ENCODE measurements around the gene RBP5. TPM values are rescaled to one million over a fixed set of nuclear protein-coding genes. Genes with fewer than 3 reads are reported as not detected.

RBP5 gene
- total and polyA plus RNA-seq, 4 donors = 12.9 to 108 (median 63.6) TPM

- H3K9me3 ChIP-seq (ENCODE audit: control insufficient read depth in 4 of 4, low read length in 3 of 4) = no peaks in the 10 kb centered on the region
- 96% methylated on average over 4 of the region's 4 CpGs for WGBS
- DNase-seq (ENCODE audit: low spot score) = no peak
- peaks cover 1 to 10% (median 9%) of the 10 kb centered on the region in 4 donors for H3K36me3 ChIP-seq (ENCODE audit: control insufficient read depth in 4 of 4, insufficient read depth in 3 of 4, low read depth in 1 of 4, low read length in 3 of 4)
- H3K4me1 ChIP-seq (ENCODE audit: control insufficient read depth in 4 of 4, insufficient read depth in 4 of 4, low read length in 3 of 4) = peaks cover 8 to 52% (median 45%) of the 10 kb centered on the region in 4 donors
- no peak overlapping the region for H3K4me3 ChIP-seq (ENCODE audit: low read depth in 1 of 3, low read length in 3 of 3)
- no peaks in the 10 kb centered on the region for H3K27me3 ChIP-seq (ENCODE audit: control insufficient read depth in 4 of 4, insufficient read depth in 4 of 4, low read length in 3 of 4)
- TF ChIP-seq RXRA (IDR thresholded peaks at IDR 0.05) (no peak), ZBTB33 (IDR thresholded peaks at IDR 0.05) (no peak), REST (IDR thresholded peaks at IDR 0.05) (no peak), TAF1 (conservative IDR thresholded peaks at IDR 0.05) (no peak), FOXA1 (IDR thresholded peaks at IDR 0.05) (no peak), RAD21 (IDR thresholded peaks at IDR 0.05) (no peak), NR2F2 (IDR thresholded peaks at IDR 0.05) (no peak), MAX (IDR thresholded peaks at IDR 0.05) (no peak), ATF3 (IDR thresholded peaks at IDR 0.05) (no peak)
- no peak overlapping the region for H3K27ac ChIP-seq (ENCODE audit: low read depth in 1 of 2, low read length in 2 of 2)
- no peak overlapping the region for H3K9ac ChIP-seq (ENCODE audit: low read depth in 1 of 2, low read length in 2 of 2)
Observed at GRCh38 chr12:7076493-7076892, 52.2 kb downstream of the RBP5 start.

- WGBS = 69% methylated on average over 3 of the region's 3 CpGs
- DNase-seq (ENCODE audit: low spot score) = no peak
- H3K4me3 ChIP-seq (ENCODE audit: low read depth in 1 of 3, low read length in 3 of 3) = no peak overlapping the region
- peaks cover 7 to 52% (median 44%) of the 10 kb centered on the region in 4 donors for H3K4me1 ChIP-seq (ENCODE audit: control insufficient read depth in 4 of 4, insufficient read depth in 4 of 4, low read length in 3 of 4)
- H3K9me3 ChIP-seq (ENCODE audit: control insufficient read depth in 4 of 4, low read length in 3 of 4) = no peaks in the 10 kb centered on the region
- TF ChIP-seq HNF4G (IDR thresholded peaks at IDR 0.05) = no peak
- TF ChIP-seq RXRA (IDR thresholded peaks at IDR 0.05) = no peak
- TF ChIP-seq GABPA (IDR thresholded peaks at IDR 0.05 in 1 of 2, conservative IDR thresholded peaks at IDR 0.05 in 1 of 2) = no peak
- TF ChIP-seq HNF4A (conservative IDR thresholded peaks at IDR 0.05) = no peak
- no peak for TF ChIP-seq RAD21 (IDR thresholded peaks at IDR 0.05)
- no peak for TF ChIP-seq CTCF (IDR thresholded peaks at IDR 0.05; ENCODE audit: low read depth, low read length, missing input control)
- no peak overlapping the region for H3K27ac ChIP-seq (ENCODE audit: low read depth in 1 of 2, low read length in 2 of 2)
- peaks cover 1 to 10% (median 7%) of the 10 kb centered on the region in 4 donors for H3K36me3 ChIP-seq (ENCODE audit: control insufficient read depth in 4 of 4, insufficient read depth in 3 of 4, low read depth in 1 of 4, low read length in 3 of 4)
- H3K9ac ChIP-seq (ENCODE audit: low read depth in 1 of 2, low read length in 2 of 2) = no peak overlapping the region
- no peaks in the 10 kb centered on the region for H3K27me3 ChIP-seq (ENCODE audit: control insufficient read depth in 4 of 4, insufficient read depth in 4 of 4, low read length in 3 of 4)
Observed at GRCh38 chr12:7075939-7076338, 52.8 kb downstream of the RBP5 start.

Measured in liver (tissue), 9 donors.